H9 (cell line): ENCODE measurements around the gene COL9A2. TPM values are rescaled to one million over a fixed set of nuclear protein-coding genes. Genes with fewer than 3 reads are reported as not detected.

Experiments
- DNase-seq: peaks from one replicate; pipeline ENCODE4 v3.0.0-alpha.2; 2017
- H2AFZ ChIP-seq: one replicate; pipeline ENCODE4 v1.6.1; 2013; ENCODE audit warnings: mild to moderate bottlenecking, low read length, control low read depth, moderate library complexity
- H2AK5ac ChIP-seq: 2 replicates; pipeline ENCODE4 v1.6.1; 2013; ENCODE audit warnings: low read length, control low read depth, mixed read lengths; ENCODE audit not compliant: insufficient read length
- H2BK120ac ChIP-seq: one replicate; pipeline ENCODE4 v1.6.1; 2013; ENCODE audit warnings: low read depth, mild to moderate bottlenecking, low read length, control low read depth, inconsistent platforms; ENCODE audit not compliant: poor library complexity, severe bottlenecking
- H2BK12ac ChIP-seq: 2 replicates; pipeline ENCODE4 v1.6.1; 2013; ENCODE audit warnings: low read length, control low read depth, mixed read lengths, low read depth; ENCODE audit not compliant: insufficient read length
- H2BK15ac ChIP-seq: 2 replicates; pipeline ENCODE4 v1.6.1; 2013; ENCODE audit warnings: low read depth, low read length, control low read depth
- H2BK20ac ChIP-seq: one replicate; pipeline ENCODE4 v1.6.1; 2013; ENCODE audit warnings: low read depth, mild to moderate bottlenecking, low read length, control low read depth, inconsistent platforms; ENCODE audit not compliant: poor library complexity, severe bottlenecking
- H2BK5ac ChIP-seq: 2 replicates; pipeline ENCODE4 v1.6.1; 2013; ENCODE audit warnings: low read length, control low read depth, mixed read lengths; ENCODE audit not compliant: insufficient read length
- H3K14ac ChIP-seq: 2 replicates; pipeline ENCODE4 v1.6.1; 2013; ENCODE audit warnings: low read length, control low read depth; ENCODE audit not compliant: insufficient read depth
- H3K18ac ChIP-seq: 2 replicates; pipeline ENCODE4 v1.6.1; 2013; ENCODE audit warnings: low read depth, mild to moderate bottlenecking, mixed read lengths, low read length, control low read depth; ENCODE audit not compliant: insufficient read length
- H3K23ac ChIP-seq: 2 replicates; pipeline ENCODE4 v1.6.1; 2013; ENCODE audit warnings: low read length, control low read depth, mixed read lengths, low read depth; ENCODE audit not compliant: insufficient read length
- H3K23me2 ChIP-seq: 2 replicates; pipeline ENCODE4 v1.6.1; 2013; ENCODE audit warnings: low read depth, mild to moderate bottlenecking, mixed read lengths, low read length, control low read depth; ENCODE audit not compliant: insufficient read length, poor library complexity, severe bottlenecking
- H3K27ac ChIP-seq: 2 replicates; pipeline ENCODE4 v1.5.1; 2013; ENCODE audit warnings: low read length, control low read depth, mixed read lengths, low read depth; ENCODE audit not compliant: insufficient read length
- H3K27me3 ChIP-seq: 2 replicates; pipeline ENCODE4 v1.6.1; 2013; ENCODE audit warnings: low read length, control low read depth, inconsistent platforms; ENCODE audit not compliant: insufficient read depth
- H3K4ac ChIP-seq: 2 replicates; pipeline ENCODE4 v1.6.1; 2013; ENCODE audit warnings: low read depth, mild to moderate bottlenecking, control low read depth, inconsistent platforms, low read length, moderate library complexity
- H3K4me1 ChIP-seq: 2 replicates; pipeline ENCODE4 v1.6.1; 2013; ENCODE audit warnings: low read length, control low read depth, inconsistent platforms; ENCODE audit not compliant: insufficient read depth
- H3K4me2 ChIP-seq: 2 replicates; pipeline ENCODE4 v1.6.1; 2013; ENCODE audit warnings: low read length, control low read depth, mixed read lengths; ENCODE audit not compliant: insufficient read length, insufficient read depth
- H3K56ac ChIP-seq: 2 replicates; pipeline ENCODE4 v1.6.1; 2013; ENCODE audit warnings: low read depth, mild to moderate bottlenecking, mixed read lengths, low read length, control low read depth; ENCODE audit not compliant: insufficient read length
- H3K79me1 ChIP-seq: 2 replicates; pipeline ENCODE4 v1.6.1; 2013; ENCODE audit warnings: low read depth, mild to moderate bottlenecking, moderate library complexity, low read length, control low read depth, inconsistent platforms; ENCODE audit not compliant: insufficient read depth, poor library complexity, severe bottlenecking
- H3K79me2 ChIP-seq: 2 replicates; pipeline ENCODE4 v1.6.1; 2013; ENCODE audit warnings: low read length, control low read depth, inconsistent platforms; ENCODE audit not compliant: insufficient read depth
- H3K9ac ChIP-seq: 2 replicates; pipeline ENCODE4 v1.6.1; 2013; ENCODE audit warnings: low read length, control low read depth, mixed read lengths; ENCODE audit not compliant: insufficient read length; ENCODE audit errors: extremely low read depth
- H3K9me3 ChIP-seq: one replicate; pipeline ENCODE4 v1.6.1; 2013; ENCODE audit warnings: low read depth, low read length, inconsistent platforms; ENCODE audit not compliant: control insufficient read depth
- H3T11ph ChIP-seq: one replicate; pipeline ENCODE4 v1.6.1; 2013; ENCODE audit warnings: mild to moderate bottlenecking, low read length, control low read depth, inconsistent platforms
- H4K20me1 ChIP-seq: one replicate; pipeline ENCODE4 v1.6.1; 2013; ENCODE audit not compliant: control insufficient read depth, insufficient read length, insufficient read depth
- H4K5ac ChIP-seq: 2 replicates; pipeline ENCODE4 v1.6.1; 2013; ENCODE audit warnings: low read depth, mild to moderate bottlenecking, mixed read lengths, low read length, control low read depth; ENCODE audit not compliant: insufficient read length
- H4K8ac ChIP-seq: replicated peaks from 2 replicates; pipeline ENCODE4 v1.6.1; 2013; ENCODE audit warnings: low read length, control low read depth, mixed read lengths, low read depth; ENCODE audit not compliant: insufficient read length
- H4K91ac ChIP-seq: 2 replicates; pipeline ENCODE4 v1.6.1; 2013; ENCODE audit warnings: low read depth, mild to moderate bottlenecking, moderate library complexity, mixed read lengths, low read length, control low read depth; ENCODE audit not compliant: insufficient read length
- H3K27ac Mint-ChIP-seq, 3 experiments: 2 replicates in 2 of 3; 3 replicates in 1 of 3; pipeline ENCODE4 v1.8.0; 2020 to 2021; ENCODE audit warnings: mixed read lengths in 3 of 3, mild to moderate bottlenecking in 1 of 3, moderate library complexity in 1 of 3
- H3K27me3 Mint-ChIP-seq: 2 replicates; pipeline ENCODE4 v1.8.0; 2021; ENCODE audit warnings: low read depth, mild to moderate bottlenecking, moderate library complexity, mixed read lengths
- H3K36me3 Mint-ChIP-seq, 3 experiments: 2 replicates in 2 of 3; 3 replicates in 1 of 3; pipeline ENCODE4 v1.8.0; 2020 to 2021; ENCODE audit warnings: low read depth in 3 of 3, mixed read lengths in 3 of 3; ENCODE audit not compliant: insufficient read depth in 1 of 3
- H3K4me1 Mint-ChIP-seq, 2 experiments: 2 replicates each; pipeline ENCODE4 v1.8.0; 2020; ENCODE audit warnings: mixed read lengths in 2 of 2
- H3K4me3 Mint-ChIP-seq, 2 experiments: 2 replicates in 1 of 2; 3 replicates in 1 of 2; pipeline ENCODE4 v1.8.0; 2020 to 2021; ENCODE audit warnings: mild to moderate bottlenecking in 2 of 2, mixed read lengths in 2 of 2, moderate library complexity in 1 of 2
- H3K9me3 Mint-ChIP-seq, 2 experiments: 2 replicates in 1 of 2; 3 replicates in 1 of 2; pipeline ENCODE4 v1.8.0; 2020; ENCODE audit warnings: mild to moderate bottlenecking in 2 of 2, mixed read lengths in 2 of 2, moderate library complexity in 1 of 2
- WGBS: extraction: QIAGEN DNeasy Blood & Tissue Kit; methylation state at CpG from one replicate; pipeline ENCODE4 v1.1.7; 2013; ENCODE audit warnings: missing lambda C conversion rate, low lambda C conversion rate, mixed read lengths; ENCODE audit not compliant: insufficient read length; ENCODE audit errors: extremely low coverage; 5-methylcytosine and 5-hydroxymethylcytosine counted together
- total RNA-seq: library from RNA; stranded (reverse); gene quantifications from 2 replicates; pipeline ENCODE4 v1.2.1, GENCODE V29; 2021
- TF ChIP-seq, protein P1 (sequence below): fragments of 200-600 bp; sonication (generic); conservative IDR thresholded peaks from 3 replicates; pipeline ENCODE4 v1.8.0; 2021; ENCODE audit warnings: antibody characterized with exemption, mild to moderate bottlenecking

The COL9A2 gene
- total RNA-seq, 1 experiment from 2014 or later, result 4.5 TPM

- Histone ChIP-seq H3K4ac (no peak overlapping the region), H3K4me1 (no peaks in the 10 kb centered on the region), H2BK5ac (no peak overlapping the region), H2BK12ac (no peak overlapping the region), H3K27me3 (no peaks in the 10 kb centered on the region), H2BK120ac (no peak overlapping the region), H2BK20ac (no peak overlapping the region), H3K18ac (no peak overlapping the region), H3K4me2 (no peak overlapping the region), H3K79me2 (no peaks in the 10 kb centered on the region), H2AK5ac (no peak overlapping the region), H4K5ac (no peak overlapping the region), H3K23me2 (no peaks in the 10 kb centered on the region), H3K79me1 (no peaks in the 10 kb centered on the region), H3K23ac (no peak overlapping the region), H3K9me3 (no peaks in the 10 kb centered on the region), H4K8ac (no peak overlapping the region), H3K14ac (no peak overlapping the region), H3K56ac (no peak overlapping the region), H3K27ac (no peak overlapping the region), H4K91ac (no peak overlapping the region), H2AFZ (no peak overlapping the region), H2BK15ac (no peak overlapping the region), H3T11ph (no peak overlapping the region), H3K9ac (no peak overlapping the region), H4K20me1 (no peaks in the 10 kb centered on the region)
- Mint-ChIP-seq H3K4me1 (peaks cover 4 to 8% of the 10 kb centered on the region in 2 experiments; a peak in 2 of 4 replicates), H3K27me3 (no peaks in the 10 kb centered on the region), H3K4me3 (no peak overlapping the region), H3K36me3 (peaks cover 9 to 57% (median 50%) of the 10 kb centered on the region in 3 experiments; a peak in 6 of 7 replicates), H3K9me3 (no peaks in the 10 kb centered on the region), H3K27ac (no peak overlapping the region)
- no CpG with 5 or more reads among the region's 2 CpGs for WGBS
- DNase-seq, result no peak
- TF ChIP-seq, protein P1, sequence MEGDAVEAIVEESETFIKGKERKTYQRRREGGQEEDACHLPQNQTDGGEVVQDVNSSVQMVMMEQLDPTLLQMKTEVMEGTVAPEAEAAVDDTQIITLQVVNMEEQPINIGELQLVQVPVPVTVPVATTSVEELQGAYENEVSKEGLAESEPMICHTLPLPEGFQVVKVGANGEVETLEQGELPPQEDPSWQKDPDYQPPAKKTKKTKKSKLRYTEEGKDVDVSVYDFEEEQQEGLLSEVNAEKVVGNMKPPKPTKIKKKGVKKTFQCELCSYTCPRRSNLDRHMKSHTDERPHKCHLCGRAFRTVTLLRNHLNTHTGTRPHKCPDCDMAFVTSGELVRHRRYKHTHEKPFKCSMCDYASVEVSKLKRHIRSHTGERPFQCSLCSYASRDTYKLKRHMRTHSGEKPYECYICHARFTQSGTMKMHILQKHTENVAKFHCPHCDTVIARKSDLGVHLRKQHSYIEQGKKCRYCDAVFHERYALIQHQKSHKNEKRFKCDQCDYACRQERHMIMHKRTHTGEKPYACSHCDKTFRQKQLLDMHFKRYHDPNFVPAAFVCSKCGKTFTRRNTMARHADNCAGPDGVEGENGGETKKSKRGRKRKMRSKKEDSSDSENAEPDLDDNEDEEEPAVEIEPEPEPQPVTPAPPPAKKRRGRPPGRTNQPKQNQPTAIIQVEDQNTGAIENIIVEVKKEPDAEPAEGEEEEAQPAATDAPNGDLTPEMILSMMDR, result no peak
Observed at GRCh38 chr1:40274331-40274730, 42.8 kb downstream of the COL9A2 start.
